ENCODE measurements around the gene CNGB1.
"Not testable (repeated sequence)": the region's sequence is repeated elsewhere in the genome, so short reads cannot be mapped to it uniquely, and the experiment has no call there.

Gene CNGB1

DNA sequence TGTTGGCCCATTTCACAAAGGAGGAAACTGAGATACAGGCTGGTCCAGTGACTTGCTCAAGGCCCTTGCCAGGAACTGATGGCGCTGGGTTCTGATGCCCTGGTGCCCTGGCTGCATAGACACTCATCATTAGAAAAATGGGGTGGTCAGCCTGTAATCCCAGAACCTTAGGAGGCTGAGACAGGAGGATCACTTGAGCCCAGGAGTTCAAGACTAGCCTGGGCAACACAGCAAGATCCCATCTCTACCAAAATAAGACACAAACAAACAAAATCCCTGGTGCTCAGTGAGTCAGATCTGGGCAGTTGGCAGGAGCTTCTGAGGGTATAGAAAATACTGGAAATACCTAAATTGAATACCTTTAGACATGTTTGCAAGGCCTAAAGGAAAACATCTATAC lies 127.5 kb downstream of the CNGB1 start:
- ChIA-PET POLR2A (no interaction called here), CTCF (no interaction called here)
- no peak for TF ChIP-seq CTCF (IDR thresholded peaks at IDR 0.05; ENCODE audit: control extremely low read depth, extremely low read depth, low read depth, missing control alignments)
- DNase-seq (ENCODE audit: extremely low spot score), result no peak

DNA sequence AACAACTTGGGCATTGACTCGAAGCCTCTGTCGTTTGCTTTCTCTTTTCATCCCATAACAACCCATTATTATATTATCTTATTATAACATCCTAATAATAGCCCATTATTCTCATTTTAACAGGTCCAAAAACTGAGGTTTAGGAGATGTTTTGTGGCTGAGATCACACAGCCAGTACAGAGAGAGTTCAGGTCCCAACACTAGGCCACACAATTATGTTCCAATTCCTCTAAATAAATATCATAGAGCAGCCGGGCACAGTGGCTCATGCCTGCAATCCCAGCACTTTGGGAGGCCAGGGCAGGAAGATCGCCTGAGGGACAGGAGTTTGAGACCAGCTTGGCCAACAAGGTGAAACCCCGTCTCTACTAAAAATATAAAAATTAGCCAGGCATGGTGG lies 128.3 kb downstream of the CNGB1 start:
- no peak for TF ChIP-seq CTCF (IDR thresholded peaks at IDR 0.05; ENCODE audit: control extremely low read depth, extremely low read depth, low read depth, missing control alignments)
- DNase-seq (ENCODE audit: extremely low spot score), result no peak
- ChIA-PET POLR2A (no interaction called here), CTCF (no interaction called here)

- CTCF ChIA-PET, result interaction anchor here (1.1 kb wide), 1 partner anchor 52 kb away, joined by 3 read pairs; no protein-coding TSS in a partner anchor
- POLR2A ChIA-PET, result no interaction called here
- no peak for TF ChIP-seq CTCF (IDR thresholded peaks at IDR 0.05; ENCODE audit: control extremely low read depth, extremely low read depth, low read depth, missing control alignments)
- DNase-seq (ENCODE audit: extremely low spot score), result no peak
Observed at GRCh38 chr16:57840833-57841232, 130.1 kb downstream of the CNGB1 start.

DNA sequence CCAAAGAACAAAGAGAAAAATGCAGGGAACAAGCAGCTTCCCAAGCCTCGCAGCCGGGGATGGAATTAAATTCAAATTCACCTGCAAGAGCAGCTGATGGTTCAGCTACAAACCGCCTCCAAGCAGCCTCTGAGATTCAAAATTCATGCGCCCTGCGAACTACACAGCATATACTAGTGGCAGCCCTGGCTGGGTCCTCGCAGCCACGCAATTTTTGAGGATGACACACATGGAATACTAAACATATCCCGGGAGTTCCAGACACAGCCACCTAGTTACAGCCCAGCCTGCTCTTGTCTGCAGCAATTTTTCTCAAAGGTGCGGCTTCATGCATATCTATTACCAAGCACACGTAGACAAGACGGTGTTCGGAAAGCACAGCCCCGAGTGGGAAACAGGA lies 132.8 kb downstream of the CNGB1 start:
- POLR2A ChIA-PET, result no interaction called here
- TF ChIP-seq CTCF (IDR thresholded peaks at IDR 0.05; ENCODE audit: control extremely low read depth, extremely low read depth, low read depth, missing control alignments), result no peak
- DNase-seq (ENCODE audit: extremely low spot score), result no peak
- CTCF ChIA-PET, result interaction anchor here (1.5 kb wide), 1 partner anchor 32 kb away, joined by 3 read pairs; no protein-coding TSS in a partner anchor

DNA sequence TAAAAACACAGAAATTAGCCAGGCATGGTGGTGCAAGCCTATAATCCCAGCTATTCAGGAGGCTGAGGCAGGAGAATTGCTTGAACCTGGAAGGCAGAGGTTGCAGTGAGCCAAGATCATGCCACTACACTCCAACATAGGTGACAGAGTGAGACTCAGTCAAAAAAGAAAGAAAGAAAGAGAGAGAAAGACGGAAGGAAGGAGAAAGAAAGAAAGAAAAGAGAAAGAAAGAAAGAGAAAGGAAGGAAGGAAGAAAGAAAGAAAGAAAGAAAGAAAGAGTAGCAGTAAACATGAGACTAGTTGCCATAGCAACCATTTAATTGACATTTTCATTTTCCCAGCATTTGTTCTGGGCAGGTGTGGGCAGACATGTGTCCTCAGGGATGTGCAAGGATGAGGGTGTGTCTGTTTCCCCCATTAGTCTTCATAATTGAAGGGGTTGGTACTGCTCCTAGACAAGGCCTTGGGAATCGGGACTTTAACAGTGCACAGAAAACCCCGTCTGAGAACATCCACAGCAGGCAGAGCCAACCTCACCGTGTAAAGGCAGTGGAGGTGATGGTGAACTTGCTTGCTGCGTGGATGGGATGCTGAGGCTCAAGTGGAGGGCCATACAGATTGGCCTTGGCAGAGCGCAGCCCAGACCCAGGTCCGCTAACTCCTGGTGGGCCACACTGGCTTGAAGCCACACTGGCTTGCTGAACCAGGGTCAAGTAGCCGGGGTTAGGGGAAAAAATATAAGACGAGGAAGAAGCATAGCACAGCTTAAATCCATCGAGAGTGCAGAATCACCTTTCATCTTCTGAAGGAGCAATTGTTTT lies 133.4 kb downstream of the CNGB1 start:
- ChIA-PET POLR2A (no interaction called here), CTCF (interaction anchor here (1.5 kb wide), 1 partner anchor 8 kb away, joined by 3 read pairs; no protein-coding TSS in a partner anchor)
- DNase-seq (ENCODE audit: extremely low spot score), result no peak
- TF ChIP-seq CTCF (IDR thresholded peaks at IDR 0.05; ENCODE audit: control extremely low read depth, extremely low read depth, low read depth, missing control alignments), result no peak

GRCh38 chr16:57835439-57835838 lies 135.5 kb downstream of the CNGB1 start:
- POLR2A ChIA-PET; DNase-seq (ENCODE audit: extremely low spot score); CTCF ChIA-PET: not testable (repeated sequence)

- POLR2A ChIA-PET, result no interaction called here
Observed at GRCh38 chr16:57834936-57835335, 136.0 kb downstream of the CNGB1 start.

More at GRCh38 chr16:57834936-57835335, 136.0 kb downstream of the CNGB1 start:
- CTCF ChIA-PET, result no interaction called here
- TF ChIP-seq CTCF (IDR thresholded peaks at IDR 0.05; ENCODE audit: control extremely low read depth, extremely low read depth, low read depth, missing control alignments), result no peak
- DNase-seq (ENCODE audit: extremely low spot score), result no peak

Measured in GM10248 (cell line).